HG02870 (cell line): ENCODE results near the gene RBP3.
A peak's percentile ranks its signal among the peaks of the same experiment; 100 is the strongest.
"Not testable (repeated sequence)": the region's sequence is repeated elsewhere in the genome, so short reads cannot be mapped to it uniquely, and the experiment has no call there.

Experiments used
- ATAC-seq: cut with Tn5 transposase; IDR thresholded peaks from one replicate; pipeline ENCODE4 v1.9.1; 2021; ENCODE audit warnings: mild to moderate bottlenecking, moderate library complexity; ENCODE audit not compliant: unreplicated experiment

Gene RBP3

GRCh38 chr10:47370015-47370767 lies 22.0 kb downstream of the RBP3 start:
- no peak for ATAC-seq

- no peak for ATAC-seq
Measured at GRCh38 chr10:47370878-47371277, 22.7 kb downstream of the RBP3 start.

- no peak for ATAC-seq
Measured at GRCh38 chr10:47371629-47372485, 23.7 kb downstream of the RBP3 start.

GRCh38 chr10:47372726-47373125 lies 24.6 kb downstream of the RBP3 start:
- no peak for ATAC-seq

GRCh38 chr10:47374611-47375536 lies 26.7 kb downstream of the RBP3 start:
- no peak for ATAC-seq

GRCh38 chr10:47376522-47377220 lies 28.5 kb downstream of the RBP3 start:
- ATAC-seq, result no peak

GRCh38 chr10:47378183-47378510 lies 30.0 kb downstream of the RBP3 start:
- no peak for ATAC-seq

- ATAC-seq, result no peak
Measured at GRCh38 chr10:47378606-47379444, 30.7 kb downstream of the RBP3 start.

GRCh38 chr10:47379445-47379785 lies 31.3 kb downstream of the RBP3 start:
- no peak for ATAC-seq

GRCh38 chr10:47379901-47380300 lies 31.7 kb downstream of the RBP3 start:
- no peak for ATAC-seq

GRCh38 chr10:47380341-47381102 lies 32.4 kb downstream of the RBP3 start:
- no peak for ATAC-seq

GRCh38 chr10:47381103-47381395 lies 32.9 kb downstream of the RBP3 start:
- ATAC-seq, result no peak

GRCh38 chr10:47381427-47382379 lies 33.5 kb downstream of the RBP3 start:
- no peak for ATAC-seq

GRCh38 chr10:47383261-47384147 lies 35.3 kb downstream of the RBP3 start:
- ATAC-seq, result no peak

- peak; percentile 86 for ATAC-seq
Measured at GRCh38 chr10:47384148-47384921, 36.2 kb downstream of the RBP3 start, which contains the start of gene ZNF488. Gene ZNF488 (minus strand): TSS chr10:47384293. CDS start chr10:47368829, 15,464 bp downstream.

- ATAC-seq, result not testable (repeated sequence)
Measured at GRCh38 chr10:47386104-47386503, 37.9 kb downstream of the RBP3 start.
